ENCODE measurements around the gene CDX2. TPM values are rescaled to one million over a fixed set of nuclear protein-coding genes. Genes with fewer than 3 reads are reported as not detected.
A peak's percentile ranks its signal among the peaks of the same experiment; 100 is the strongest.

Gene CDX2
- total and polyA plus RNA-seq, 2 donors (not counting 1 experiment from before 2014, with no cell fraction given): not detected

GRCh38 chr13:27924529-27925141, 44.5 kb downstream of the CDX2 start:
- Mint-ChIP-seq H3K27me3 (peaks cover 70% of the 10 kb centered on the region), H3K9me3 (ENCODE audit: insufficient read depth) (no peaks in the 10 kb centered on the region), H3K27ac (no peak overlapping the region), H3K4me1 (peaks cover 49% of the 10 kb centered on the region), H3K4me3 (no peak overlapping the region)
- Histone ChIP-seq H3K4me1 (ENCODE audit: control insufficient read depth in 2 of 2, insufficient read depth in 2 of 2, low read length in 2 of 2) (peaks cover 57 to 90% of the 10 kb centered on the region in 2 donors), H3K27me3 (replicated peaks in 1 of 4; ENCODE audit: control extremely low read depth in 1 of 4, control insufficient read depth in 3 of 4, insufficient read depth in 4 of 4, low read length in 3 of 4) (peaks cover 0 to 98% (median 81%) of the 10 kb centered on the region in 4 experiments), H3K9ac (ENCODE audit: low read length) (no peak overlapping the region), H3K9me3 (ENCODE audit: control extremely low read depth in 1 of 3, control insufficient read depth in 2 of 3, insufficient read depth in 1 of 3, low read length in 2 of 3) (peaks cover 0 to 85% (median 19%) of the 10 kb centered on the region in 3 donors), H3K4me2 (replicated peaks; ENCODE audit: low read depth, low read length, poor library complexity, severe bottlenecking) (peak overlapping the region; percentile 35), H2AFZ (ENCODE audit: insufficient read depth, low read depth, low read length, poor library complexity, severe bottlenecking) (no peak overlapping the region), H3K4me3 (ENCODE audit: control extremely low read depth in 1 of 5, extremely low read depth in 1 of 5, insufficient read depth in 1 of 5, low read depth in 2 of 5, low read length in 4 of 5) (no peak overlapping the region), H3K27ac (ENCODE audit: low read length in 2 of 2) (no peak overlapping the region), H3K36me3 (replicated peaks in 1 of 2; ENCODE audit: control extremely low read depth in 1 of 2, control insufficient read depth in 1 of 2, extremely low read depth in 1 of 2, insufficient read depth in 2 of 2, low read length in 1 of 2) (no peaks in the 10 kb centered on the region), H3K79me2 (ENCODE audit: control insufficient read depth, insufficient read depth, low read length) (no peaks in the 10 kb centered on the region), H4K20me1 (ENCODE audit: control insufficient read depth, insufficient read depth, low read length, poor library complexity, severe bottlenecking) (no peaks in the 10 kb centered on the region)
- WGBS (ENCODE audit: insufficient coverage): 9% methylated on average over 37 of the region's 46 CpGs
- TF ChIP-seq CTCF (IDR thresholded peaks at IDR 0.05) (no peak), EZH2 (IDR thresholded peaks at IDR 0.05; ENCODE audit: borderline replicate concordance, insufficient read depth, low read depth, low read length, poor library complexity, severe bottlenecking) (no peak)
- intact Hi-C loops (cut with micrococcal nuclease): loop anchor here (5.0 kb wide), 3 partner anchors 43 to 213 kb away; partner anchors contain the start of genes CDX2, GSX1 and PAN3
- CTCF ChIA-PET: no interaction called here
- POLR2A ChIA-PET: interaction anchor here (0.9 kb wide), 1 partner anchor 9 kb away, joined by 3 read pairs; no protein-coding TSS in a partner anchor
- DNase-seq: peak; percentile 43
- ATAC-seq (ENCODE audit: low read depth): no peak

All from B cell (primary cell).